ENCODE results near the gene TCFL5. TPM values are rescaled to one million over a fixed set of nuclear protein-coding genes. Genes with fewer than 3 reads are reported as not detected.
"Not testable (repeated sequence)": the region's sequence is repeated elsewhere in the genome, so short reads cannot be mapped to it uniquely, and the experiment has no call there.

Gene TCFL5
- total RNA-seq, 1 donor from 2014 or later = 12.2 TPM

DNA sequence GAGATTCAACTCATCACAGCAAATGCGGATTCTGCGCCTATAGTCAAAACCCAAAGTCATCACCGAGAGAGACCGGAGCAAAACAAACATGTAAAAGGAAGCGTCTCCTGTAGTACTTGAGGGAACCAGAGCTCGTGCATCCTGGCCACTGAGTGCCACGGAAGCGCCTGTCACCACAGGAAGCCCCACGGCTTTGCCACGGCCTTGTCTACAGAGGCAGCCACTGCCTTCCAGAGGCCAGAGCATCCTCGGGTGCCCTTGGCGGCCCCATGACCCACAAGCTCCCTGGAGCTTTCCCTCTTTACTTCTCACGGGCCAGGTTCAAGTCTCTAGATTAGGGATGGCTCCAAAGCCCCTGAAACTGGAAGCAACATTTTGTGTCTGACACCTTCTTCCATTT, 7.5 kb downstream of the TCFL5 start:
- Mint-ChIP-seq H3K9me3 (no peaks in the 10 kb centered on the region), H3K27ac (no peak overlapping the region), H3K36me3 (peaks cover 30% of the 10 kb centered on the region), H3K27me3 (ENCODE audit: low read depth) (no peaks in the 10 kb centered on the region), H3K4me3 (no peak overlapping the region), H3K4me1 (peaks cover 2% of the 10 kb centered on the region)
- no peak for DNase-seq (ENCODE audit: low spot score in 2 of 2, unreplicated experiment in 2 of 2)
- TF ChIP-seq, protein P1, sequence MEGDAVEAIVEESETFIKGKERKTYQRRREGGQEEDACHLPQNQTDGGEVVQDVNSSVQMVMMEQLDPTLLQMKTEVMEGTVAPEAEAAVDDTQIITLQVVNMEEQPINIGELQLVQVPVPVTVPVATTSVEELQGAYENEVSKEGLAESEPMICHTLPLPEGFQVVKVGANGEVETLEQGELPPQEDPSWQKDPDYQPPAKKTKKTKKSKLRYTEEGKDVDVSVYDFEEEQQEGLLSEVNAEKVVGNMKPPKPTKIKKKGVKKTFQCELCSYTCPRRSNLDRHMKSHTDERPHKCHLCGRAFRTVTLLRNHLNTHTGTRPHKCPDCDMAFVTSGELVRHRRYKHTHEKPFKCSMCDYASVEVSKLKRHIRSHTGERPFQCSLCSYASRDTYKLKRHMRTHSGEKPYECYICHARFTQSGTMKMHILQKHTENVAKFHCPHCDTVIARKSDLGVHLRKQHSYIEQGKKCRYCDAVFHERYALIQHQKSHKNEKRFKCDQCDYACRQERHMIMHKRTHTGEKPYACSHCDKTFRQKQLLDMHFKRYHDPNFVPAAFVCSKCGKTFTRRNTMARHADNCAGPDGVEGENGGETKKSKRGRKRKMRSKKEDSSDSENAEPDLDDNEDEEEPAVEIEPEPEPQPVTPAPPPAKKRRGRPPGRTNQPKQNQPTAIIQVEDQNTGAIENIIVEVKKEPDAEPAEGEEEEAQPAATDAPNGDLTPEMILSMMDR (IDR thresholded peaks at IDR 0.05; ENCODE audit: unreplicated experiment) = no peak

DNA sequence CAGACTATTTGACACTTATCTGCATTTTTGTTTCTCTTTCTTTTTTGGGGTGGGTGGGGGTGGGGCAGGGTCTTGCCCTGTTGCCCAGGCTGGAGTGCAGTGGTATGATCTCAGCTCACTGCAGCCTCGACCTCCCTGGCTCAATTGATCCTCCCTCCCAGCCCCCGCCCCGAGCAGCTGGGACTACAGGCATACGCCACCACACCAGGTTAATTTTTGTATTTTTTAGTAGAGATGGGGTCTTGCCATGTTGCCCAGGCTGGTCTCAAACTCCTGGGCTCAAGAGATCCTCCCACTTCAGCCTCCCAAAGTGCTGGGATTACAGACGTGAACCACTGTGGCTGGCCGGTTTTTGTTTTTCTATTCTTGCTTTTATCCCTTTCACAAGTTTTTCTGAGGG, 8.3 kb downstream of the TCFL5 start:
- not testable (repeated sequence) for H3K4me1 Mint-ChIP-seq; H3K27me3 Mint-ChIP-seq (ENCODE audit: low read depth); H3K9me3 Mint-ChIP-seq; H3K27ac Mint-ChIP-seq; H3K4me3 Mint-ChIP-seq; DNase-seq (ENCODE audit: low spot score in 2 of 2, unreplicated experiment in 2 of 2)
- peaks cover 30% of the 10 kb centered on the region for H3K36me3 Mint-ChIP-seq

DNA sequence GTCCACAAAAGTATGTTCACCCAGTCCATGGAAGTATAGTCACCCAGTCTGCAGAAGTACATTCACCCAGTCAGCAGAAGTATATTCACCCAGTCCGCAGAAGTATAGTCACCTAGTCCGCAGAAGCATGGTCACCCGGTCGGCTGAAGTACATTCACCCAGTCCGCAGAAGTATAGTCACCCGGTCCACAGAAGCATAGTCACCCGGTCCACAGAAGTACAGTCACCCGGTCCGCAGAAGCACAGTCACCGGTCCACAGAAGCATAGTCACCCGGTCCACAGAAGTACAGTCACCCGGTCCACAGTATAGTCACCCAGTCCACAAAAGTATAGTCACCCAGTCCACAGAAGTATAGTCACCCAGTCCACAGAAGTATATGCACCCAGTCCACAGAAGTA, 8.8 kb downstream of the TCFL5 start:
- TF ChIP-seq, protein P1 (IDR thresholded peaks at IDR 0.05; ENCODE audit: unreplicated experiment) = no peak
- Mint-ChIP-seq H3K4me3 (no peak overlapping the region), H3K27me3 (ENCODE audit: low read depth) (no peaks in the 10 kb centered on the region), H3K4me1 (no peaks in the 10 kb centered on the region), H3K36me3 (peaks cover 30% of the 10 kb centered on the region), H3K27ac (no peak overlapping the region), H3K9me3 (no peaks in the 10 kb centered on the region)
- no peak for DNase-seq (ENCODE audit: low spot score in 2 of 2, unreplicated experiment in 2 of 2)

DNA sequence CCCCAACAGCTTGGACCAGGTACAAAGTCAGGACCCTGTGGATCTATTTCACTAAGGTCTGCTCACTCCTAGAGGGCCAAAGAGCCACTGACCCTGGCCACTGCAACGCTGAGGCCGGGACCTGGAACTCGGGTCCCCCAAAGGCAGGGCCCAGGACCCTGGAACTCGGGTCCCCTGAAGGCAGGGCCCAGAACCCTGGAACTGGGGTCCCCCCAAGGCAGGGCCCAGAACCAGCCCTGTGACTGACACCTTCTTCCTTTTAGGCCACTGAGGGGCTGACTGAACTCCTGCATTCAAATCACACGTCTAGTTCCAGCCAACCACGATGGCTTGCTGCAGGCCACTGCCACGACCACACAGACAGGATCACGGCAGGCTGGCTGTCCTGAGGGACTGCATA, 9.4 kb downstream of the TCFL5 start:
- Mint-ChIP-seq H3K9me3 (no peaks in the 10 kb centered on the region), H3K4me1 (peaks cover 1% of the 10 kb centered on the region), H3K36me3 (peaks cover 27% of the 10 kb centered on the region), H3K4me3 (no peak overlapping the region), H3K27ac (no peak overlapping the region), H3K27me3 (ENCODE audit: low read depth) (no peaks in the 10 kb centered on the region)
- no peak for DNase-seq (ENCODE audit: low spot score in 2 of 2, unreplicated experiment in 2 of 2)
- TF ChIP-seq, protein P1 (IDR thresholded peaks at IDR 0.05; ENCODE audit: unreplicated experiment) = no peak

DNA sequence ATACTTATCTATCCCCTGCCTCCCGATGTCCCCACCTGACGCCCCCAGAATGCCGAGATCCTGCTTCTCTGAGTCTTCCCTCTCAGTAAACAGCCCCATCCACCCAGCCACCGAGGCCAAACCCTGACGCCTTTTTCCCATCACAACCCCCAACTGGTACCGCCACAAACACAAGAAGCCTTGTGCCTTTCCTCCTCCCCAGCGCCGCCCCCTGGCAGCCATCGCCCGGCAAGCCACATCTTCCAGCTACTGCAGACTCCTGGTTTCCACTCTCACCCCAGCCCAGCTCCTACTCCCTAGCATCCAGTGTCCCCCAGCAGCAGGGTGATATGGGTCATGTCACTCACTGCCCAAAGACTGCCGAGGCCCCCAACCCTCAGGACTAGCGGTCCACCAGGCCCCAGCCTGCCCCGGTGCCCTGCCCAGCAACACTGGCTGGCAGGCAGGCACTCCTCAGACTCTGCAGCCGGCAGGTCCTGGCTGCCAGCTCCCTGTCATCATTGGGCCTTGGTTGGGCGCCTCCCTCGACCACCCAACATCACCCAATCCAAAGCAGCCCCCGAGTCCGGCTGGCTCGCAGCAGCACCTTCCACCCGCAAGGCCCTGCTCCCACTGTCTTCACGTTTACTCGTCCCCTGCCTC, 11.2 kb downstream of the TCFL5 start:
- no peak for DNase-seq (ENCODE audit: low spot score in 2 of 2, unreplicated experiment in 2 of 2)
- Mint-ChIP-seq H3K27ac (no peak overlapping the region), H3K9me3 (no peaks in the 10 kb centered on the region), H3K36me3 (peaks cover 26% of the 10 kb centered on the region), H3K4me3 (no peak overlapping the region), H3K27me3 (ENCODE audit: low read depth) (no peaks in the 10 kb centered on the region), H3K4me1 (peaks cover 14% of the 10 kb centered on the region)
- TF ChIP-seq, protein P1 (IDR thresholded peaks at IDR 0.05; ENCODE audit: unreplicated experiment) = no peak

DNA sequence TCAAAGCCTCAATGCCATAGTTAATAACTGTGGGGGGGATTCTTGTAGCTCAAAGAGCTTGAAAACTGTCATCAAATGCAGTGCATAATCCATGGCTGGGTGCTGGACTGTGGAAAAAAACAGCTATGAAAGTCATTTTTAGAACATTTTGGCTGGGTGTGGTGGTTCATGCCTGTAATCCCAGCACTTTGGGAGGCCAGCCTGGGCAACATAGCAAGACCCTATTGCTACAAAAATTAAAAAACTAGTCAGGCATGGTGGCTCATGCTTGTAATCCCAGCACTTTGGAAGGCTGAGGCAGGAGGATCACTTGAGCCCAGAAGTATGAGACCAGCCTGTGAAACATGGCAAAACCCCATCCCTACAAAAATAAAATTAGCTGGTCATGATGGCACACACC, 12.2 kb downstream of the TCFL5 start:
- no peak for DNase-seq (ENCODE audit: low spot score in 2 of 2, unreplicated experiment in 2 of 2)
- Mint-ChIP-seq H3K9me3 (no peaks in the 10 kb centered on the region), H3K4me1 (peaks cover 14% of the 10 kb centered on the region), H3K36me3 (peaks cover 24% of the 10 kb centered on the region), H3K4me3 (no peak overlapping the region), H3K27me3 (ENCODE audit: low read depth) (no peaks in the 10 kb centered on the region), H3K27ac (no peak overlapping the region)
- TF ChIP-seq, protein P1 (IDR thresholded peaks at IDR 0.05; ENCODE audit: unreplicated experiment) = no peak

DNA sequence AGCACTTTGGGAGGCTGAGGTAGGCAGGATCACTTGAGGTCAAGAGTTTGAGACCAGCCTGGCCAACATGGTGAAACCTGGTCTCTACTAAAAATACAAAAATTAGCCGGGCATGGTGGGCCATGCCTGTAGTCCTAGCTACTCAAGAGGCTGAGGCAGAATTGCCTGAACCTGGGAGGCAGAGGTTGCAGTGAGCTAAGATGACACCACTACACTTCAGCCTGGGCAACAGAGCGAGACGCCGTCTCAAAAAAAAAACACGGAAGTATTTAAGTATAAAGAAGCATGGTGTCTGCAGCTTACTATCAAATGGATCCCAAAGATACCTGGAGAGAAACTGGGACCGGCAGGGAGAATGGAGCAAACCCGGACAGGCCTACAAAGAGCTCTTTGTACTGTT, 12.7 kb downstream of the TCFL5 start:
- DNase-seq (ENCODE audit: low spot score in 2 of 2, unreplicated experiment in 2 of 2); H3K27ac Mint-ChIP-seq; H3K4me3 Mint-ChIP-seq; H3K27me3 Mint-ChIP-seq (ENCODE audit: low read depth); H3K9me3 Mint-ChIP-seq: not testable (repeated sequence)
- Mint-ChIP-seq H3K36me3 (peaks cover 22% of the 10 kb centered on the region), H3K4me1 (peaks cover 14% of the 10 kb centered on the region)

All from mesothelial cell of epicardium (in vitro differentiated cells).